GM21576 (cell line): ENCODE results near the gene BTNL2.

ENCODE experiments used
- ATAC-seq: cut with Tn5 transposase; IDR thresholded peaks from one replicate; pipeline ENCODE4 v1.9.1; 2021; ENCODE audit warnings: mild to moderate bottlenecking, moderate library complexity; ENCODE audit not compliant: unreplicated experiment

The BTNL2 gene

GRCh38 chr6:32415521-32416019 lies 8.6 kb upstream of the BTNL2 start:
- ATAC-seq = no peak

GRCh38 chr6:32413427-32414047 lies 6.6 kb upstream of the BTNL2 start:
- no peak for ATAC-seq

GRCh38 chr6:32411566-32412327 lies 4.8 kb upstream of the BTNL2 start:
- no peak for ATAC-seq

GRCh38 chr6:32410906-32411305 lies 3.9 kb upstream of the BTNL2 start:
- no peak for ATAC-seq

GRCh38 chr6:32406197-32406596 lies 784 bp downstream of the BTNL2 start:
- no peak for ATAC-seq

GRCh38 chr6:32405656-32406055 lies 1.3 kb downstream of the BTNL2 start:
- ATAC-seq = no peak

GRCh38 chr6:32402812-32403211 lies 4.2 kb downstream of the BTNL2 start:
- no peak for ATAC-seq

GRCh38 chr6:32401284-32401963 lies 5.6 kb downstream of the BTNL2 start:
- no peak for ATAC-seq

- ATAC-seq = peak; percentile 85
Observed at GRCh38 chr6:32397252-32397920, 9.6 kb downstream of the BTNL2 start.

- ATAC-seq = no peak
Observed at GRCh38 chr6:32396028-32396427, 11.0 kb downstream of the BTNL2 start.

GRCh38 chr6:32393665-32394420 lies 13.1 kb downstream of the BTNL2 start:
- ATAC-seq = no peak

- no peak for ATAC-seq
Observed at GRCh38 chr6:32391505-32391904, 15.5 kb downstream of the BTNL2 start.

GRCh38 chr6:32387589-32388340 lies 19.2 kb downstream of the BTNL2 start:
- ATAC-seq = no peak

GRCh38 chr6:32386040-32386439 lies 20.9 kb downstream of the BTNL2 start:
- no peak for ATAC-seq

- no peak for ATAC-seq
Observed at GRCh38 chr6:32382757-32383420, 24.1 kb downstream of the BTNL2 start.

GRCh38 chr6:32379545-32379944 lies 27.4 kb downstream of the BTNL2 start:
- no peak for ATAC-seq

- ATAC-seq = no peak
Observed at GRCh38 chr6:32375739-32376529, 31.0 kb downstream of the BTNL2 start.

- no peak for ATAC-seq
Observed at GRCh38 chr6:32371803-32372202, 35.2 kb downstream of the BTNL2 start, which contains the start of gene TSBP1. Gene TSBP1 (minus strand): TSS chr6:32371903. CDS start chr6:32371706, 197 bp downstream.
